Panc1 (cell line): ENCODE data around the gene SRSF7. TPM values are rescaled to one million over a fixed set of nuclear protein-coding genes. Genes with fewer than 3 reads are reported as not detected.

Experiments
- ATAC-seq: fragments of 200-7000 bp; cut with Tn5 transposase; 2 replicates; pipeline ENCODE4 v1.9.1; 2020; ENCODE audit warnings: mild to moderate bottlenecking, moderate library complexity
- BruUV-seq: library from RNA; stranded (reverse); fragments of 400-500 nt; replicated peaks from 2 replicates; lab custom pipeline; 2021; lab: Mats Ljungman, UMichigan
- CTCF ChIA-PET: fragments of 300-600 bp; sonication (Branson Sonifier 250); formaldehyde crosslinking; loops from one replicate; lab custom pipeline; 2022; ENCODE audit warnings: antibody characterized with exemption; lab: Charles Lee
- POLR2A ChIA-PET: fragments of 300-600 bp; sonication (Branson Sonifier 250); formaldehyde crosslinking; loops from one replicate; lab custom pipeline; 2022; ENCODE audit warnings: antibody characterized with exemption; lab: Charles Lee
- DNase-seq: peaks from one replicate; pipeline ENCODE4 v3.0.0-alpha.2; 2010; ENCODE audit warnings: low read depth, low spot score
- H3K27ac ChIP-seq: 2 replicates; pipeline ENCODE4 v1.5.1; 2011; ENCODE audit warnings: mild to moderate bottlenecking, low read length, inconsistent platforms
- H3K27me3 ChIP-seq: fragments of 200-500 bp; sonication (Bioruptor generic); 2 replicates; pipeline ENCODE4 v1.6.0; 2014; ENCODE audit warnings: low read length, inconsistent platforms; ENCODE audit not compliant: control insufficient read depth, insufficient read depth
- H3K36me3 ChIP-seq: fragments of 200-500 bp; sonication (Bioruptor generic); 2 replicates; pipeline ENCODE4 v1.5.1; 2014; ENCODE audit warnings: inconsistent platforms, mild to moderate bottlenecking, low read length, moderate library complexity; ENCODE audit not compliant: control insufficient read depth, insufficient read depth
- H3K4me1 ChIP-seq: 2 replicates; pipeline ENCODE4 v1.5.1; 2011; ENCODE audit warnings: inconsistent platforms, mild to moderate bottlenecking, low read length, moderate library complexity; ENCODE audit not compliant: control insufficient read depth, insufficient read depth
- H3K4me3 ChIP-seq, 2 experiments: 2 replicates each; pipeline ENCODE4 v1.5.1; 2011 to 2012; ENCODE audit warnings: low read depth in 2 of 2, low read length in 2 of 2, mild to moderate bottlenecking in 2 of 2, inconsistent platforms in 1 of 2, moderate library complexity in 1 of 2
- H3K9me3 ChIP-seq: fragments of 200-500 bp; sonication (Bioruptor generic); 2 replicates; pipeline ENCODE4 v1.5.1; 2014; ENCODE audit warnings: low read depth, mild to moderate bottlenecking, inconsistent platforms, low read length, moderate library complexity; ENCODE audit not compliant: control insufficient read depth, insufficient read depth
- CTCF ChIP-seq: fragments of 450-650 bp; IDR thresholded peaks from 2 replicates; pipeline ENCODE4 v1.5.1; 2017; ENCODE audit warnings: mild to moderate bottlenecking
- POLR2AphosphoS5 ChIP-seq: IDR thresholded peaks from 2 replicates; pipeline ENCODE4 v1.6.1; 2012; ENCODE audit warnings: mild to moderate bottlenecking, low read depth, low read length, moderate library complexity
- REST ChIP-seq, 2 experiments: IDR thresholded peaks; 2 replicates each; pipeline ENCODE4 v1.6.1; 2011 to 2012; ENCODE audit warnings: low read depth in 2 of 2, control low read depth in 1 of 2, low read length in 1 of 2, mild to moderate bottlenecking in 1 of 2, moderate library complexity in 1 of 2; ENCODE audit not compliant: insufficient read depth in 1 of 2
- SIN3A ChIP-seq: IDR thresholded peaks from 2 replicates; pipeline ENCODE4 v1.6.1; 2012; ENCODE audit warnings: low read depth, mild to moderate bottlenecking, low read length, moderate library complexity, borderline replicate concordance; ENCODE audit not compliant: insufficient read depth
- TCF7L2 ChIP-seq: IDR thresholded peaks from 2 replicates; pipeline ENCODE4 v1.6.1; 2011; ENCODE audit warnings: mild to moderate bottlenecking, low read depth, low read length, inconsistent platforms
- in situ Hi-C: cut with HindIII; loops from 2 replicates; pipeline ENCODE4 v1.10.0; 2016; ENCODE audit warnings: low sequenced_read_pairs, low pct_unique_long_range_greater_than_20kb
- intact Hi-C: fragments of 100-400 bp; cut with micrococcal nuclease; formaldehyde crosslinking; loops from one replicate; pipeline ENCODE4 v1.10.0; 2022; ENCODE audit not compliant: unreplicated experiment
- total RNA-seq: library from RNA; stranded (reverse); gene quantifications from one replicate; pipeline ENCODE4 v1.2.1, GENCODE V29; 2021; ENCODE audit not compliant: unreplicated experiment

Gene SRSF7
- total RNA-seq, 1 experiment from 2014 or later = 220 TPM

- peaks cover 47% of the 10 kb centered on the region for H3K4me1 ChIP-seq
- no peak overlapping the region for H3K27ac ChIP-seq
- H3K36me3 ChIP-seq = peaks cover 54% of the 10 kb centered on the region
- TF ChIP-seq SIN3A (no peak), CTCF (no peak), REST (IDR thresholded peaks at IDR 0.05; ENCODE audit: insufficient read depth in 1 of 2, low read depth in 2 of 2, low read length in 1 of 2) (no peak), POLR2AphosphoS5 (peak; percentile 45; the same call in 1 of the 2 replicates)
- ATAC-seq = no peak
- intact Hi-C loops (loop anchor here (5.0 kb wide), 1 partner anchor 207 kb away; no protein-coding TSS in a partner anchor), in situ Hi-C loops (loop anchor here (25.0 kb wide), 1 partner anchor 157 kb away; no protein-coding TSS in a partner anchor)
- H3K27me3 ChIP-seq = no peaks in the 10 kb centered on the region
- ChIA-PET POLR2A (interaction anchor here (0.6 to 1.0 kb wide), 5 partner anchors 9 to 895 kb away, joined by 3 to 11 read pairs (median 4); no protein-coding TSS in a partner anchor), CTCF (interaction anchor here (0.7 kb wide), 1 partner anchor 41 kb away, joined by 5 read pairs; no protein-coding TSS in a partner anchor)
- no peak for DNase-seq
- H3K4me3 ChIP-seq = no peak overlapping the region
- H3K9me3 ChIP-seq = no peaks in the 10 kb centered on the region
- no TSS peak for BruUV-seq
Measured at GRCh38 chr2:38743672-38744398, 7.3 kb downstream of the SRSF7 start.

- Histone ChIP-seq H3K9me3 (no peaks in the 10 kb centered on the region), H3K4me1 (peaks cover 39% of the 10 kb centered on the region), H3K27ac (no peak overlapping the region), H3K36me3 (peaks cover 46% of the 10 kb centered on the region), H3K27me3 (no peaks in the 10 kb centered on the region), H3K4me3 (no peak overlapping the region)
- BruUV-seq = no TSS peak
- ChIA-PET POLR2A (interaction anchor here (0.6 to 0.7 kb wide), 2 partner anchors 16 to 137 kb away, joined by 4 to 7 read pairs; no protein-coding TSS in a partner anchor), CTCF (no interaction called here)
- intact Hi-C loops = loop anchor here (5.0 kb wide), 1 partner anchor 206 kb away; no protein-coding TSS in a partner anchor
- in situ Hi-C loops = loop anchor here (25.0 kb wide), 1 partner anchor 156 kb away; no protein-coding TSS in a partner anchor
- DNase-seq (no peak), ATAC-seq (no peak)
- TF ChIP-seq TCF7L2 = no peak
- no peak for TF ChIP-seq REST (IDR thresholded peaks at IDR 0.05; ENCODE audit: insufficient read depth in 1 of 2, low read depth in 2 of 2, low read length in 1 of 2)
- peak; percentile 64 for TF ChIP-seq POLR2AphosphoS5
Measured at GRCh38 chr2:38742797-38743559, 8.2 kb downstream of the SRSF7 start.
